Measurements from ENCODE around the gene ADAT3. TPM values are rescaled to one million over a fixed set of nuclear protein-coding genes. Genes with fewer than 3 reads are reported as not detected.
A peak's percentile ranks its signal among the peaks of the same experiment; 100 is the strongest.

ADAT3 gene
- total RNA-seq, 1 donor from 2014 or later = 5.7 TPM

GRCh38 chr19:1942934-1943555, 37.8 kb downstream of the ADAT3 start:
- H4K20me1 ChIP-seq (ENCODE audit: insufficient read depth, low read length) = peaks cover 56% of the 10 kb centered on the region
- peaks cover 63% of the 10 kb centered on the region for H3K79me2 ChIP-seq (ENCODE audit: insufficient read depth, low read length)
- no peak overlapping the region for H2AFZ ChIP-seq (ENCODE audit: low read depth, low read length)
- DNase-seq (ENCODE audit: low read depth) (no peak), FAIRE-seq (no peak)
- TF ChIP-seq EZH2 (IDR thresholded peaks at IDR 0.05; ENCODE audit: insufficient read depth, low read length) (no peak), CTCF (IDR thresholded peaks at IDR 0.05; ENCODE audit: insufficient read depth, low read depth, low read length) (no peak)
- H3K36me3 Mint-ChIP-seq (ENCODE audit: low read depth, unreplicated experiment) = no peaks in the 10 kb centered on the region
- peak overlapping the region; percentile 100 for H3K4me2 ChIP-seq (ENCODE audit: low read length)
- H3K27me3 ChIP-seq (ENCODE audit: insufficient read depth, low read length) = no peaks in the 10 kb centered on the region
- H3K9me3 ChIP-seq (ENCODE audit: insufficient read depth, low read depth, low read length) = no peaks in the 10 kb centered on the region
- H3K4me1 ChIP-seq (ENCODE audit: insufficient read depth, low read length) = peaks cover 23% of the 10 kb centered on the region
- H3K27ac Mint-ChIP-seq (ENCODE audit: unreplicated experiment) = peak overlapping the region; percentile 87
- H3K4me1 Mint-ChIP-seq (ENCODE audit: low read depth, unreplicated experiment) = peaks cover 9% of the 10 kb centered on the region
- peak overlapping the region; percentile 94 for H3K4me3 Mint-ChIP-seq (ENCODE audit: unreplicated experiment)
- H3K27ac ChIP-seq (ENCODE audit: low read depth, low read length) = no peak overlapping the region
- H3K9me3 Mint-ChIP-seq (ENCODE audit: unreplicated experiment) = no peaks in the 10 kb centered on the region
- peak overlapping the region; percentile 94 for H3K4me3 ChIP-seq (ENCODE audit: insufficient read depth, low read depth, low read length)
- peaks cover 2% of the 10 kb centered on the region for H3K36me3 ChIP-seq (ENCODE audit: insufficient read depth, low read length)
- peak overlapping the region; percentile 90 for H3K9ac ChIP-seq (ENCODE audit: low read length)
- no peaks in the 10 kb centered on the region for H3K27me3 Mint-ChIP-seq (ENCODE audit: low read depth, unreplicated experiment)

GRCh38 chr19:1943661-1944087, 38.5 kb downstream of the ADAT3 start:
- Histone ChIP-seq H3K4me3 (ENCODE audit: insufficient read depth, low read depth, low read length) (no peak overlapping the region), H3K4me1 (ENCODE audit: insufficient read depth, low read length) (peaks cover 23% of the 10 kb centered on the region), H2AFZ (ENCODE audit: low read depth, low read length) (no peak overlapping the region), H3K27ac (ENCODE audit: low read depth, low read length) (no peak overlapping the region), H4K20me1 (ENCODE audit: insufficient read depth, low read length) (peaks cover 61% of the 10 kb centered on the region), H3K4me2 (ENCODE audit: low read length) (peak overlapping the region; percentile 100), H3K9me3 (ENCODE audit: insufficient read depth, low read depth, low read length) (no peaks in the 10 kb centered on the region), H3K9ac (ENCODE audit: low read length) (peak overlapping the region; percentile 90), H3K79me2 (ENCODE audit: insufficient read depth, low read length) (peaks cover 67% of the 10 kb centered on the region), H3K27me3 (ENCODE audit: insufficient read depth, low read length) (no peaks in the 10 kb centered on the region), H3K36me3 (ENCODE audit: insufficient read depth, low read length) (peaks cover 2% of the 10 kb centered on the region)
- no peaks in the 10 kb centered on the region for H3K9me3 Mint-ChIP-seq (ENCODE audit: unreplicated experiment)
- H3K27ac Mint-ChIP-seq (ENCODE audit: unreplicated experiment) = peak overlapping the region; percentile 72
- H3K27me3 Mint-ChIP-seq (ENCODE audit: low read depth, unreplicated experiment) = no peaks in the 10 kb centered on the region
- TF ChIP-seq CTCF (IDR thresholded peaks at IDR 0.05; ENCODE audit: insufficient read depth, low read depth, low read length) = no peak
- no peak for TF ChIP-seq EZH2 (IDR thresholded peaks at IDR 0.05; ENCODE audit: insufficient read depth, low read length)
- H3K4me1 Mint-ChIP-seq (ENCODE audit: low read depth, unreplicated experiment) = peaks cover 9% of the 10 kb centered on the region
- DNase-seq (ENCODE audit: low read depth) (no peak), FAIRE-seq (no peak)
- H3K36me3 Mint-ChIP-seq (ENCODE audit: low read depth, unreplicated experiment) = no peaks in the 10 kb centered on the region
- H3K4me3 Mint-ChIP-seq (ENCODE audit: unreplicated experiment) = peak overlapping the region; percentile 94
